ENCODE results near the gene C1GALT1.
A peak's percentile ranks its signal among the peaks of the same experiment; 100 is the strongest.
"Not testable (repeated sequence)": the region's sequence is repeated elsewhere in the genome, so short reads cannot be mapped to it uniquely, and the experiment has no call there.

C1GALT1 gene

DNA sequence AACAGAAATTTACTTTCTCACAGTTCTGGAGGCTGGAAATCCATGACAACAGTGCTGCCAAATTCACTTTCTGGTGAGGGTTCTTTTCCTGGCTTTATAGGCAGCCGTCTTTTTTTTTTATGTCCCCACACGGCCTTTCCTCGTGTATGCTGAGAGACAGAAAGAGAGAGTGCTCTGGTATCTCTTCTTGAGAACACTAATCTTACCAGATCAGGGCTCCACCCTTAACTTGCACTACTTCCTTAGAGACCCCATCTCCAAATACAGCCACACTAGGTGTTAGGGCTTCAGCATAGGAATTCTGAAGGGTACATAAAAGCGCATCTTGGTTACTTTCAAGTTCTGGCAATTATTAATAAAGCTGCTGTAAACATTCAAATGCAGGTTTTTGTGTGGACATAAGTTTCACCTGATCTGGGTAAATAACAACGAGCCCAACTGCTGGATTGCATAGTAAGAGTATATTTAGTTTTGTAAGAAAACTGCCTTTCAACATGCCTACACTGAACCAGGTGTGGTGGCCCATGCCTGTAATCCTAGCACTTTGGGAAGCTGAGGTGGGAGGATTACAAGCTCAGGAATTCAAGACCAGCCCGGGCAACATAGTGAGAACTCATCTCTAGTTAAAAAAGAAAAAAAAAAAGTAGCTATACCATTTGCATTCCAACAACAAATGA, 8.2 kb upstream of the C1GALT1 start:
- no peak for DNase-seq

DNA sequence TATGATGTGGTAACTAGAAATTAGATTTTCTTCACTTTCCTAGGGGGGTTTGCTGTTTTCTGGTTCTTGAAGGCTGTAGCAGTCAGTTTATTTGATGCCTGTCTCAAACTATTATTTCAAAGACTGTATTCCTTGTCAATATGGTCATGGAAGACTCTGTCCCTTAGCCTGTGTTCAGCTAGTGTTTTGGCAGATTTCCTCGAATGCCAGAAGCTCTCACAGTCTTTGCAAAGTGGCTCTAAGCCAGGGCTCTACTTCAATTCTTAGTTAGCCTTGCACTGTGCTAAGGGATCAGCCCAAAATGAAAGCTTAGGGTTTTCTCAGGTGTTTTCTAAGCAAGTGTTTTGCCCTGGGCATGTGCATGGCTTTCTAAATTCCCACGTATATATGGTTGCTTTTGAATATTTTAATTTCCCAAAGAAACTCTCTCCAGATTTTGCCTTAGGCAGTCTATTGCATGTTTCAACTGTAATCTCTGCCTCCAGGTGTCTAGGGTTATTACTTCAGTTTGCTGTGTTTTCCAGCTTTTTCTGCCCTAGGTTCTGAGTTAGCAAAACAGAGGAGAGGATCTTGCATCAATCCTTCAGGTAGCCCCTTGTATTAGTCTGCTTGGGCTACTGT, 7.2 kb upstream of the C1GALT1 start:
- no peak for DNase-seq

- DNase-seq, result no peak
Measured at GRCh38 chr7:7176406-7177043, 5.8 kb upstream of the C1GALT1 start.

DNA sequence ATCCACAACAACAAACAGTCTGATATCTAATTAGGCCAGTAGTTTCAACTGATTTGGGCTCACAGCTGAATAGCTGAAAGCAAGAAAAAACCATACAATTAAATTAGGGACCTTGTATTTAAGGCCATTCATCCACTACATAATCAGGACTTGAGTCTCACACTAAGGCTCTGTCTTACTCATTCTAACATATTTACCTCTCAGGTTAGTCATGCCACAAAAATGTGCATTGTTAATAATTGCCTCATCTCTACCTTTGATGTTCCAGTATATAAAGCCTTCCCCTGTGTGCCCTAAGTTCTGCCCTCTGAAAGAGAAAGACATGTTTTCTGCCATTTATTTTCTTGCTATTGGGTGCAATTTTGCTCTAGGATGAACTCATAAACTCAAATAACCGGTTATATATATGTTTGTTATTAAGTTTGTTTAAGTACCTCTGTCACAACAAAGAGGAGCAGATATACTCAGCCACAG, 5.3 kb upstream of the C1GALT1 start:
- no peak for DNase-seq

DNA sequence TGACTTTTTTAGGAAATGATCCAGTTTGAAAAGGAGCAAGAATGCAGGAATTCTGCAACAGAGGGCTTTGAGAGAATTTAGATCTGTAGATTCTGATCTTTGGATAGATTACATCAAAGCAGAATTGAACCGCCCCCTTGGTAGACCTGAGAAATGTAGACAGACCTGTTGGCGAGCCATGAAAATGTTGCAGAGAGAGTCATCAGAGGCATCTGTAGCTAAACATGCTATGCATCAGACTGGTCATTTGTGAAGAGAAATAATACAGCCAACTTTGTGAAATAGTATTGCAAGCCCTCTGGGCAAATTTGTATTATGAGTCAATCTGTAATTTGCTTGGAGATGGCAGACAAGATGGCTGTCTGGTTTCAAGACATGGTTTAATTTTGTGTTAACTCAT, 4.3 kb upstream of the C1GALT1 start:
- no peak for DNase-seq

GRCh38 chr7:7178906-7179305, 3.4 kb upstream of the C1GALT1 start:
- DNase-seq, result no peak

- no peak for DNase-seq
Measured at GRCh38 chr7:7180725-7181449, 1.5 kb upstream of the C1GALT1 start.

DNA sequence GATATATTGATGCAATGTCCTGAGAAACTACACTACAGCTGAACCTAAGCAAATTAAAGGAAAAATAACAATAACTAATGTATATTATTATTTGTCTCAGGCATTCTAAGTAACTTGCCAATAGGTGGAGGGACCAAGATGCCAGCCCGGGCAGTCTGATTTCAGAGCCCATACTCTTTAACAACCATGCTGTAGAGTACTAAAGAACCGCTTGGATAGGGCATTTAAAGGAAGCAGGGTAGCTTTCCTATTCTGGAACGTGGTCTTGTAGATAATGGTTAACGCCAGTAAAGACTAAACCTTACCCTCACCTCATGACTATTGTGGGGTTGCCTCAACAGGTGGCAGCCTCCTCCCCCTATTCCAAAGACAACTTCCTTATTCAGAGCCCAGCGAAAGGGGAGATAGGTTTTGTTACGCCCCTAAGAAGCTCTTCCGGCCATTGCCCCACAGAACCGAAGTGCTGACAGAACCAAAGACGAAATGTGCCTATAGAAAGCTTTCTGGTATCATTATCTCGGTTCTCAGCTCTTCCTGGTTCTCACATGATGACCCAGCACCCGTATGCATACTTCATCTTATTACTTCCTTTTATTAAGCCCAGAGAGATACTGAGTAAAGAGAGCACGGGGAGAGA, 707 bp upstream of the C1GALT1 start:
- DNase-seq, result peak; percentile 34

- DNase-seq, result peak; percentile 44
Measured at GRCh38 chr7:7183061-7183837, 905 bp downstream of the C1GALT1 start.

- DNase-seq, result no peak
Measured at GRCh38 chr7:7183838-7184463, 1.6 kb downstream of the C1GALT1 start.

DNA sequence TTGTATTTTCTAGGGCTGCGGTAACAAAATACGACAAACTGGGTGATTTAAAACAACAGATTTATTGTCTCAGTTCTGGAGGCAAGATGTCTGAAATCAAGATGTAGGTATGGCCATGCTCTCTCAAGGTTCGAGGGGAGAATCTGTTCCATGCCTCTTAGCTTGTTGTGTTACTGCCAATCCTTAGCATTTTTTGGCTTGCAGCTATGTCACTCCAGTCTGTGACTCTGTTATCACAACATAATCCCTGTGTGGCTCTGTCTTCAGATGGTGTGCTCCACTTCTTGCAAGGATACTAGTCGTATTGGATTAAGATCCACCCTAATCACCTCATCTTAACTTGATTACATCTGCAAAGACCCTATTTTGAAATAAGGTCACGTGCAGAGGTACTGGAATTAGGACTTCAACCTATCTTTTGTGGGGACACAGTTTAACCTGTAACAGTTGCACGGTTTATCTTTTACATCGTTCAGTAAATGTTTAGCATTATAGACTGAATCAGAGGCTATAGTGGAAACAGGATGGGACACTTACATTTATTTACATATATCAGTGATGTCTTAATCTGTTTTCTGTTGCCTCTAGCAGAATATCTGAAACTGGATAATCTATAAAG, 3.1 kb downstream of the C1GALT1 start:
- no peak for DNase-seq

- no peak for DNase-seq
Measured at GRCh38 chr7:7188091-7188490, 5.7 kb downstream of the C1GALT1 start.

DNA sequence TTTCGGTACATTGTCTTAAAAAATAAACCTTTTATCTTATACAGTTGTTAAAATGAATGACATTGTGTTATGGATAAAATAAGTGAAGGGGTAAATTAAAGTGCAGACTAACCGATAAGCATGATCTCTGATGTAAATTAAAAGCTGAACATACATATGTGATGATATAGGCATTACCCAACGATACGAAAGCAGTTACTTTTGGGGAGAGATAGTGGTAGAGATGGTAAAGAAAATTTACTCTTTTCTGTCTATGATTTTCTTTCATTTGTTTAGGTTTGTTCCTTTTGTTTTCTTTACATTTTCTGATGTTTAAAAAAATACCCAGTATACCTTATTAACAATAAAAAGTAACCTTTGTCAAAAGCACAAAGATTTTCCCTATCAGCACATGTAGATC, 6.4 kb downstream of the C1GALT1 start:
- DNase-seq, result no peak

DNA sequence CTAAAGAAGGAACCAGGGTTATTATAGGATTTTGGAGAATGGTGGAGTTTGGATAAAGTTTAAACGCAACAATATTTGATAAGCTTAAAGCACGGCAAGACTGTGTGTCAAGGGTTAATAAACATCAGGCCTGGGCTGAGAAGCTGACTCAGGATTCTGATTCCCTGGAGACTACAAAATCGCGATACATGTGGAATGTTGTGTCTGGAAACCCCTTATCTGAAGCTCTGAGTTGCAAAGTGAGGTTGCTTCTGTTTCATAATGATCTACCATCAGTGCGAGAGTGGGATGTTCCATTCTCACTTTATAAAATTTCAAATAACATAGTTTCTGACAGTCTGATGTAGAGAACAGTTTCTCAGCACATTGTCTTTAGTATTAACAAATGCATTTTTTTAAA, 7.8 kb downstream of the C1GALT1 start:
- DNase-seq, result no peak

- no peak for DNase-seq
Measured at GRCh38 chr7:7191137-7191536, 8.8 kb downstream of the C1GALT1 start.

- not testable (repeated sequence) for DNase-seq
Measured at GRCh38 chr7:7192798-7193788, 10.7 kb downstream of the C1GALT1 start.

DNA sequence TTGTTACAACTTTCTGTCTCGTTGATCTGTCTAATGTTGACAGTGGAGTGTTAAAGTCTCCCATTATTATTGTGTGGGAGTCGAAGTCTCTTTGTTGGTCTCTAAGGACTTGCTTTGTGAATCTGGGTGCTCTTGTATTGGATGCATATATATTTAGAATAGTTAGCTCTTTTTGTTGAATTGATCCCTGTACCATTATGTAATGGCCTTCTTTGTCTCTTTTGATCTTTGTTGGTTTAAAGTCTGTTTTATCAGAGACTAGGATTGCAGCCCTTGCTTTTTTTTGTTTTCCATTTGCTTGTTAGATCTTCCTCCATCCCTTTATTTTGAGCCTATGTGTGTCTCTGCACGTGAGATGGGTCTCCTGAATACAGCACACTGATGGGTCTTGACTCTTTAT, 17.2 kb downstream of the C1GALT1 start:
- DNase-seq, result not testable (repeated sequence)

DNA sequence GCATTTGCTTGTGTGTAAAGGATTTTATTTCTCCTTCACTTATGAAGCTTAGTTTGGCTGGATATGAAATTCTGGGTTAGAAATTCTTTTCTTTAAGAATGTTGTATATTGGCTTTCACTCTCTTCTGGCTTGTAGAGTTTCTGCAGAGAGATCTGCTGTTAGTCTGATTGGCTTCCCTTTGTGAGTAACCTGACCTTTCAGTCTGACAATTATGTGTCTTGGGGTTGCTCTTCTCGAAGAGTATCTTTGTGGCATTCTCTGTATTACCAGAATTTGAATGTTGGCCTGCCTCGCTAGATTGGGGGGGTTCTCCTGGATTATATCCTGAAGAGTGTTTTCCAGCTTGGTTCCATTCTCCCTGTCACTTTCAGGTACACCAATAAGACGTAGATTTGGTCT, 17.9 kb downstream of the C1GALT1 start:
- DNase-seq, result not testable (repeated sequence)

DNA sequence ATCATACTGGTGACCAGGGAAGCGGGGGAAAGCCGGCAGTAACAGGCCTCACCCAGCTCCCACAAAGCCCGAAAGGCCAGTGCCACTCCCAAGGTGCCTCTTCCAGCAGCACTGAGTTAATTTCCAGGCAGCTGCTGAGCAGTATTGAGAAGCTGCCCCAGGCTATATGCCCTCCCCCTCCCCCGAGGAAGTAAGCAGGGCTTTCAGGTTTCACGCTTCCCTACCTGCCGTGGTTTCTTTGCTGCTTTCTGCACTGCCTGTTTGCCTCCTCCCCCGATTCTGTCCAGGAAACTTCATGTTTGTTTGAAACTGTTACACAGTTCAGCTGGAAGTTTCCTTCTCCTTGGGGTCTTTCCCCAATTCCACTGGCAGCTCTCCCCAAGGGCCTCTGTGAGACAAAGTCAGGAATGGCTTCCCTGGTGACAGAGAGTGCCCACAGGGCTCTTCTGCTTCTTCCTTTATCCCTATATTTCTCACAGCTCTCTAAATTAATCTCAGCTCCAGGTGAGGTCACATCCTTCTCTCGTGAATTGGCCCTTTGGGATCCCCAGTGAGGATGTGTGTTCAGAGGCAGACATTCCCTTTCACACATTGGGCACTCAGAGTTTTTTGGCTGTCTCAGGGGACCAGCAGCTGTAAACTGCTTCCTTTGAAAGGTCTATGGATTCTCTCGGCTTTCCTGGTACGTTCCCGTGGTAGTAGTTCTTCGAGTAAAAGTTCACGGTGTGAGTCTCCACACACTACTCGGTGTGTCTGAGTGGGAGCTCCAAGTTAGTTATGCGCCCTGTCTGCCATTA, 19.4 kb downstream of the C1GALT1 start:
- DNase-seq, result no peak

Measured in NCI-H1092 (cell line).